Uterus (tissue), 4 donors: ENCODE measurements around the gene DEAF1. TPM values are rescaled to one million over a fixed set of nuclear protein-coding genes. Genes with fewer than 3 reads are reported as not detected.
A peak's percentile ranks its signal among the peaks of the same experiment; 100 is the strongest.

Experiments used
- DNase-seq, 2 donors: peaks; one replicate each; pipeline ENCODE4 v3.0.0-alpha.2; 2019 to 2020
- H3K27ac ChIP-seq, 2 donors: fragments of 200-600 bp; sonication (generic); 1 replicate in 1 of 2; 2 replicates in 1 of 2; pipeline ENCODE4 v1.5.1; 2016 to 2018
- H3K27me3 ChIP-seq, 2 donors: fragments of 200-600 bp; sonication (generic); one replicate each; pipeline ENCODE4 v1.5.1; 2018 to 2019; ENCODE audit warnings: control low read depth in 1 of 2
- H3K36me3 ChIP-seq, 2 donors: fragments of 200-600 bp; sonication (generic); one replicate each; pipeline ENCODE4 v1.5.1; 2019; ENCODE audit warnings: control low read depth in 1 of 2
- H3K4me1 ChIP-seq, 2 donors: fragments of 200-600 bp; sonication (generic); one replicate each; pipeline ENCODE4 v1.5.1; 2018 to 2019; ENCODE audit warnings: control low read depth in 1 of 2
- H3K4me3 ChIP-seq, 2 donors: fragments of 200-600 bp; sonication (generic); 1 replicate in 1 of 2; 2 replicates in 1 of 2; pipeline ENCODE4 v1.5.1; 2018 to 2019; ENCODE audit warnings: mild to moderate bottlenecking in 1 of 2
- H3K9me3 ChIP-seq, 2 donors: fragments of 200-600 bp; sonication (generic); one replicate each; pipeline ENCODE4 v1.5.1; 2019; ENCODE audit warnings: control low read depth in 1 of 2
- POLR2A ChIP-seq, 2 donors: fragments of 450-650 bp; IDR thresholded peaks; one replicate each; pipeline ENCODE4 v1.6.1; 2016; ENCODE audit warnings: antibody characterized with exemption in 2 of 2, mild to moderate bottlenecking in 1 of 2, moderate library complexity in 1 of 2
- intact Hi-C: fragments of 100-400 bp; cut with DNase I; formaldehyde crosslinking; loops from one replicate; pipeline ENCODE4 v1.15.1; 2023; ENCODE audit warnings: low total_unique reads
- total RNA-seq, 4 donors: library from RNA; depleted of rRNA in 3 of 4; stranded (reverse); fragments of >200 nt in 3 of 4; gene quantifications; one replicate each; pipeline versions ENCODE4 v1.1.0 to v1.2.4, GENCODE V29; 2014 to 2023
- TF ChIP-seq, protein P1 (sequence below), 4 experiments: fragments of 200-600 bp in 2 of 4; fragments of 450-650 bp in 2 of 4; sonication (generic) in 2 of 4; IDR thresholded peaks; one replicate each; pipeline ENCODE4 v1.5.1; 2016 to 2019; ENCODE audit warnings: antibody characterized with exemption in 4 of 4, mild to moderate bottlenecking in 2 of 4, moderate library complexity in 1 of 4
- donor health status: DM: yes; HTN: yes; CAD: no.

DEAF1 gene
- total RNA-seq, 4 donors from 2014 or later, result 7.9 to 45.6 (median 20.4) TPM

DNA sequence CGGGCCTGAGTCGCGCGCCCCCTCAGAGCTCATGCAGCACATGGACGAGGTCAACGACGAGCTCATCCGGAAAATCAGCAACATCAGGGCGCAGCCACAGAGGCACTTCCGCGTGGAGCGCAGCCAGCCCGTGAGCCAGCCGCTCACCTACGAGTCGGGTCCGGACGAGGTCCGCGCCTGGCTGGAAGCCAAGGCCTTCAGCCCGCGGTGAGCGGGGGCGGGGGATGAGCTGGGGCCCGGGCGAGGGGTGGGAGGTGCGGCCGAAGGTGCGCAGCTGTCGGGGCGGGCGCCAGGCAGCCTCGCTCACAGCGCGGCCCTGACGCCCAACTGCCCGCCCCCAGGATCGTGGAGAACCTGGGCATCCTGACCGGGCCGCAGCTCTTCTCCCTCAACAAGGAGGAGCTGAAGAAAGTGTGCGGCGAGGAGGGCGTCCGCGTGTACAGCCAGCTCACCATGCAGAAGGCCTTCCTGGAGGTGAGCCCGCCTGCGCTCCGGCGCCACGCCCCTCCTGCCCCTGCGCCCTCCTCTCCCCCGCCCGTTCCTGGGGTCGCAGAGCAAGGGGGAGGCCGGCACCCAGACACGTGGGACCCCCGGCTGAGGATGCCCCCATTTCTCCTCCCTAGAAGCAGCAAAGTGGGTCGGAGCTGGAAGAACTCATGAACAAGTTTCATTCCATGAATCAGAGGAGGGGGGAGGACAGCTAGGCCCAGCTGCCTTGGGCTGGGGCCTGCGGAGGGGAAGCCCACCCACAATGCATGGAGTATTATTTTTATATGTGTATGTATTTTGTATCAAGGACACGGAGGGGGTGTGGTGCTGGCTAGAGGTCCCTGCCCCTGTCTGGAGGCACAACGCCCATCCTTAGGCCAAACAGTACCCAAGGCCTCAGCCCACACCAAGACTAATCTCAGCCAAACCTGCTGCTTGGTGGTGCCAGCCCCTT is 31.5 kb upstream of the DEAF1 start:
- no peaks in the 10 kb centered on the region for H3K36me3 ChIP-seq
- no peak overlapping the region for H3K4me3 ChIP-seq
- intact Hi-C loops, result no loop called here
- H3K4me1 ChIP-seq, result peaks cover 0 to 10% of the 10 kb centered on the region in 2 donors
- no peaks in the 10 kb centered on the region for H3K9me3 ChIP-seq
- TF ChIP-seq, protein P1, sequence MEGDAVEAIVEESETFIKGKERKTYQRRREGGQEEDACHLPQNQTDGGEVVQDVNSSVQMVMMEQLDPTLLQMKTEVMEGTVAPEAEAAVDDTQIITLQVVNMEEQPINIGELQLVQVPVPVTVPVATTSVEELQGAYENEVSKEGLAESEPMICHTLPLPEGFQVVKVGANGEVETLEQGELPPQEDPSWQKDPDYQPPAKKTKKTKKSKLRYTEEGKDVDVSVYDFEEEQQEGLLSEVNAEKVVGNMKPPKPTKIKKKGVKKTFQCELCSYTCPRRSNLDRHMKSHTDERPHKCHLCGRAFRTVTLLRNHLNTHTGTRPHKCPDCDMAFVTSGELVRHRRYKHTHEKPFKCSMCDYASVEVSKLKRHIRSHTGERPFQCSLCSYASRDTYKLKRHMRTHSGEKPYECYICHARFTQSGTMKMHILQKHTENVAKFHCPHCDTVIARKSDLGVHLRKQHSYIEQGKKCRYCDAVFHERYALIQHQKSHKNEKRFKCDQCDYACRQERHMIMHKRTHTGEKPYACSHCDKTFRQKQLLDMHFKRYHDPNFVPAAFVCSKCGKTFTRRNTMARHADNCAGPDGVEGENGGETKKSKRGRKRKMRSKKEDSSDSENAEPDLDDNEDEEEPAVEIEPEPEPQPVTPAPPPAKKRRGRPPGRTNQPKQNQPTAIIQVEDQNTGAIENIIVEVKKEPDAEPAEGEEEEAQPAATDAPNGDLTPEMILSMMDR (IDR thresholded peaks at IDR 0.05), result no peak
- TF ChIP-seq POLR2A (IDR thresholded peaks at IDR 0.05), result no peak
- DNase-seq, result peak in 1 of 2 donors; percentile 55
- H3K27ac ChIP-seq, result peak overlapping the region in 1 of 2 donors; percentile 72
- peaks cover 0 to 2% of the 10 kb centered on the region in 2 donors for H3K27me3 ChIP-seq

DNA sequence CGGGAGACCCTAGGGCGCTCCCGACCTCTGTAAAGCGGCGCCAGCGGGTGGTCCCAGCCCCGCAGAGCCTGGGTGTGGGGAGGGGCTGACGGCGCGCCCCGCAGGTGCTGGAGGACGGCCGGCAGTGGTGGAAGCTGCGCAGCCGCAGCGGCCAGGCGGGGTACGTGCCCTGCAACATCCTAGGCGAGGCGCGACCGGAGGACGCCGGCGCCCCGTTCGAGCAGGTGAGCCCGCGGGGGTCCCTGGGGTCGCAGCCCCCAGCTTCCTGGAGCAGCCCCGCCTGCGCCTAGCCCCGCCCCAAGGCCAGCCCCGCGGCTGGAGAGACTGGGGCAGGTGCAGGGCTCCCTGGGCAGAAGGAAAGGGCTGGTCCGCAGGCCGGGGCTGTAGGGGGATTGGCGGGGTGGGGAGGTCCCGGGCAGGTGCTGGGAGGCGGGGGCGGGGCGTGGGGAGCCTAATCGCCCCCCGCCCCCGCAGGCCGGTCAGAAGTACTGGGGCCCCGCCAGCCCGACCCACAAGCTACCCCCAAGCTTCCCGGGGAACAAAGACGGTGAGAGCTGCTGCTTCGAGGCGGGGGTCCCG is 30.7 kb upstream of the DEAF1 start:
- H3K27me3 ChIP-seq, result peaks cover 0 to 8% of the 10 kb centered on the region in 2 donors

GRCh38 chr11:724778-725386 is 29.9 kb upstream of the DEAF1 start:
- DNase-seq, result no peak
- intact Hi-C loops, result loop anchor here (5.0 kb wide), 2 partner anchors 63 to 168 kb away; no protein-coding TSS in a partner anchor
- Histone ChIP-seq H3K9me3 (no peaks in the 10 kb centered on the region), H3K4me1 (peaks cover 0 to 10% of the 10 kb centered on the region in 2 donors), H3K36me3 (no peaks in the 10 kb centered on the region), H3K27me3 (peaks cover 0 to 8% of the 10 kb centered on the region in 2 donors), H3K27ac (no peak overlapping the region), H3K4me3 (no peak overlapping the region)
- no peak for TF ChIP-seq POLR2A (IDR thresholded peaks at IDR 0.05)
- TF ChIP-seq, protein P1 (IDR thresholded peaks at IDR 0.05), result no peak

More for the DNA sequence above, 30.7 kb upstream of the DEAF1 start:
- TF ChIP-seq, protein P1 (IDR thresholded peaks at IDR 0.05), result no peak
- TF ChIP-seq POLR2A (IDR thresholded peaks at IDR 0.05), result no peak
- H3K27ac ChIP-seq, result peak overlapping the region in 1 of 2 donors; percentile 72
- no peaks in the 10 kb centered on the region for H3K36me3 ChIP-seq
- H3K9me3 ChIP-seq, result no peaks in the 10 kb centered on the region
- H3K4me3 ChIP-seq, result no peak overlapping the region
- intact Hi-C loops, result no loop called here
- peaks cover 0 to 10% of the 10 kb centered on the region in 2 donors for H3K4me1 ChIP-seq
- no peak for DNase-seq

- Histone ChIP-seq H3K27me3 (peaks cover 0 to 8% of the 10 kb centered on the region in 2 donors), H3K4me1 (peaks cover 0 to 10% of the 10 kb centered on the region in 2 donors), H3K4me3 (no peak overlapping the region), H3K9me3 (no peaks in the 10 kb centered on the region), H3K27ac (no peak overlapping the region), H3K36me3 (no peaks in the 10 kb centered on the region)
- no peak for DNase-seq
- intact Hi-C loops, result loop anchor here (5.0 kb wide), 2 partner anchors 62 to 167 kb away; no protein-coding TSS in a partner anchor
- TF ChIP-seq, protein P1 (IDR thresholded peaks at IDR 0.05), result no peak
- no peak for TF ChIP-seq POLR2A (IDR thresholded peaks at IDR 0.05)
Observed at GRCh38 chr11:724049-724777, 29.2 kb upstream of the DEAF1 start.
